GM12872 (cell line): ENCODE results near the gene ULBP3.
A peak's percentile ranks its signal among the peaks of the same experiment; 100 is the strongest.

ENCODE experiments used
- CTCF ChIP-seq: IDR thresholded peaks from 3 replicates; pipeline ENCODE4 v1.5.1; 2011; ENCODE audit warnings: low read depth, mild to moderate bottlenecking, low read length, moderate library complexity; ENCODE audit not compliant: insufficient read depth

The ULBP3 gene

GRCh38 chr6:150027806-150028565 is 40.9 kb downstream of the ULBP3 start:
- TF ChIP-seq CTCF, result no peak

- TF ChIP-seq CTCF, result no peak
Observed at GRCh38 chr6:150026976-150027805, 41.7 kb downstream of the ULBP3 start.

GRCh38 chr6:150025201-150025917 is 43.6 kb downstream of the ULBP3 start, which contains the start of gene RAET1L:
Gene RAET1L (minus strand): TSS chr6:150025532. CDS start chr6:150025471, 61 bp downstream.
- no peak for TF ChIP-seq CTCF

- TF ChIP-seq CTCF, result no peak
Observed at GRCh38 chr6:150024646-150025155, 44.2 kb downstream of the ULBP3 start.

- no peak for TF ChIP-seq CTCF
Observed at GRCh38 chr6:150018846-150019580, 49.9 kb downstream of the ULBP3 start.

- TF ChIP-seq CTCF, result peak; percentile 55; the same call in 2 of the 3 replicates
Observed at GRCh38 chr6:150016324-150017185, 52.4 kb downstream of the ULBP3 start.
